Measurements from ENCODE around the gene TMEM234.

TMEM234 gene

GRCh38 chr1:32240140-32240951 is 18.2 kb upstream of the TMEM234 start:
- in situ Hi-C loops (cut with MboI; ENCODE audit: low sequenced_read_pairs) = no loop called here

DNA sequence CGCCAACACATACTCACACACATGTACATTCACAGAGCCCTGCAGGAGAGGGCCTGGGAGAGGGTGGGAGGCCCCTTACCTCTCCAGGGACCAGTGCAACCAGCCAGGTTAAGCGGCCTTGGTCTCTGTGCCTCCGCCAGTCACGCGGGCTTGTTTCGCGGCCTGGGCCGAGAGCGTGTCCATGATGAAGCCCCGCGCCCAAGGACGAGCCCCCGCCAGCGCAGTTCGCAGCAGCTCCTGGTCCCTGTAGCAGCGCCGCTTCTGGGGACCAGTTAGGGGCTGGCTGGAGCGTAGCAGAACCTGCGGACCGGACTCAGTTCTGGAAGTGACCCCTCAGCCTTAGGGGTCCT is 17.6 kb upstream of the TMEM234 start:
- in situ Hi-C loops (cut with MboI; ENCODE audit: low sequenced_read_pairs) = no loop called here

DNA sequence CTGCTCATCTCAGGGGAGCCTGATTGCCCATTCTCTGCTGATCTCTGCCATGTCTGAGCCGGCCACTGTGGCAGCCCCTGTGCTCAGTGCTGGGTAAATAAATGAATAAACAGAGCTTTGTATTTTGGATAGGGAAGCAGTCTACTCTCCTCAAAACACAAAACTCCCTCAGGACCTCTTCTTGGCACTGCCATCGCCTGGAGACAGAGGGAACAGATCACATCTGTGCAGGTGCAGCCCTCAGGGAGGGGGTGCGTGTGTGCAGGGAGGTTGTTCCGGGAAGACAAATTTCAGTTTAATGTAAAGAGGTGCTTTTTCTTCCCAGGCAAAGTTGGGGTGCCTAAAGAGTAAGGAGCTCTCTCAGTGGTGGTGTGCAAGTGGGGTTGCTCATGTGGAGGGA is 17.2 kb upstream of the TMEM234 start:
- in situ Hi-C loops (cut with MboI; ENCODE audit: low sequenced_read_pairs) = no loop called here

GRCh38 chr1:32234792-32235191 is 12.6 kb upstream of the TMEM234 start:
- in situ Hi-C loops (cut with MboI; ENCODE audit: low sequenced_read_pairs) = no loop called here

DNA sequence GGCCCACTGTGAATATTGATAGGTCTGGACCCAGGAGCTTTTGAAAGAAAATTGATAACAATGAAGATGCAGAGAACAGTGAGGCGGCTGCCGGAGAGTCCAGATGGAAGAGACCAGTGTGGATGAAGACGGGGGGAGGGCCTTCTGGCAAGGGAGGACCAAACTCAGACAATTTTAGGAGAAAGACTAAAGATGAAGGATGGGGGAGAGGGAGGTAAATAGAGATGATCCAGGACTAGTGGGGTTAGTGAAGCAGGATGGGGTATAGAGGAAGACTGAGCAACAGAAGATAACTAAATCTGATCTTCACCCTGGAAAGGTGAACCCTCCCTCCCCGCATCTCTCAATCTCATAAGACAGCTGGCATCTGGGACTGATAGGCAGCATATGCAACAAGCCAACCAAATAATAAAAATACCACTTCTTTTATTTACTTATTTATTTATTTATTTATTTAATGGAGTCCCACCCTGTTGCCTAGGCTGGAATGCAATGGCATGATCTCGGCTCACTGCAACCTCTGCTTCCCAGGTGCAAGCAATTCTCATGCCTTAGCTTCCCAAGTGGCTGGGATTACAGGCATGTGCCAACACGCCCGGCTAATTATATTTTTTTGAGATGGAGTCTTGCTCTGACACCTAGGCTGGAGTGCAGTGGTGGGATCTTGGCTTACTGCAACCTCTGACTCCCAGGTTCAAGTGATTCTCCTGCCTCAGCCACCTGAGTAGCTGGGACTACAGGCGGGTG is 10.6 kb upstream of the TMEM234 start:
- in situ Hi-C loops (cut with MboI; ENCODE audit: low sequenced_read_pairs) = no loop called here

GRCh38 chr1:32231843-32232432 is 9.8 kb upstream of the TMEM234 start:
- in situ Hi-C loops (cut with MboI; ENCODE audit: low sequenced_read_pairs) = no loop called here

GRCh38 chr1:32228771-32229170 is 6.6 kb upstream of the TMEM234 start:
- in situ Hi-C loops (cut with MboI; ENCODE audit: low sequenced_read_pairs) = no loop called here

GRCh38 chr1:32224285-32224684 is 2.1 kb upstream of the TMEM234 start:
- in situ Hi-C loops (cut with MboI; ENCODE audit: low sequenced_read_pairs) = no loop called here

GRCh38 chr1:32223683-32224082 is 1.5 kb upstream of the TMEM234 start:
- in situ Hi-C loops (cut with MboI; ENCODE audit: low sequenced_read_pairs) = no loop called here

DNA sequence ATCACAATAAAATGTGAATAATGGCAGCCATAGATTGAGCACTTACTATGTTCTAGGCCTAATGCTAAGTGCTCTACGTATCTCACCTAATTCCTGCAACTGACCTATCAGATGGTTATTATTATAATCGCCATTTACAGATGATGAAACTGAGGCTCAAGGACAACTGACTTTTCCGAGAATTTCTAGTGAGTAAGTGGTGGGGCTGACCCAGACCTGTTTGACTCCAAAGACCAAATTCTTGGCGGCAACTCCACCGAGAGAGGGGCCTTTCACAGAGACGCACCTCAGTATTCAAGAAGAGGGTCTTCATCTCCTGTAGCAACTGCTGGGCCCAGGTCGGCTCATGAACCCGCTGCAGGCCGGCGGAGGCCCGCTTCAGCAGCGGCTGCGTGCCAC is 573 bp downstream of the TMEM234 start:
- in situ Hi-C loops (cut with MboI; ENCODE audit: low sequenced_read_pairs) = no loop called here

DNA sequence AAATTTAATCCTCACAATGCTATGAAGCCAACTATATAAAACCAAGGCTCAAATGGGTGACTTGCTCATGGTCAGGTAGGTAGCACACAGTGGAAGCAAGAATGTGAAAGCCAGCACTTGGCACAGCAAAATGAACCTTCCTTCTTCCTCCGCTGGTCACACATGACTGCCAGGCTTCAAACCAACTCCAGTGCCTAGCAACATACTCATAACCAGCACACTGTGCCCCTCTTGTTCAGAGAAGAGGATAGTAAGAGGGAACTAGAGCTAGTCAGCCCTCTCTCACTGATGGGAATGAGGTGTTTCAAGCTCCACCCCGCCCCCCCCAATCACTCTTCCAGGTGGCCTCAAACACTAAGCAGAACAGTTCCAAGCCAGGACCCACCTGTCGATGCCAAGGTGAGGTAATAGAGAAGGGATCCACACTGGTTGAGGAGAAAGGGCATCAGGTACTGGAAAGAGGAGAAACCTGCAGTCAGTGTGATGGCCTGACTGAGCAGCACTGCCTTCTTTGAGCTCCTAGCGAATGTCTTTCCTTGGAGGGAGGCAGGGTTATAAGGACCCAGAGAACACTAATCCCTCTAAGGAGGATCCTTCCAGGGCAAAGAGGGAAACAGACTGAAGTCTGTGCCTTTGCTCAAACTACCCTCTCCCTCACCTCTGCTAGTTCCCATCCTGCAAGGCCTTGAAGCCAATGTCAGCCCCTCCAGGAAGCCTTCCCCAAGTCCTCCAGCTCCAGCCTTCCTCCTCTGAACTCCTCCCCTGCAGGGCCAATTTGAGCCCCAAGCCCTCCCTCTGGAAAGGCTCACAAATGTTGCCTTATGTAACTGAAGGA is 1.2 kb downstream of the TMEM234 start:
- in situ Hi-C loops (cut with MboI; ENCODE audit: low sequenced_read_pairs) = no loop called here

GRCh38 chr1:32219022-32219421 is 3.1 kb downstream of the TMEM234 start:
- in situ Hi-C loops (cut with MboI; ENCODE audit: low sequenced_read_pairs) = no loop called here

DNA sequence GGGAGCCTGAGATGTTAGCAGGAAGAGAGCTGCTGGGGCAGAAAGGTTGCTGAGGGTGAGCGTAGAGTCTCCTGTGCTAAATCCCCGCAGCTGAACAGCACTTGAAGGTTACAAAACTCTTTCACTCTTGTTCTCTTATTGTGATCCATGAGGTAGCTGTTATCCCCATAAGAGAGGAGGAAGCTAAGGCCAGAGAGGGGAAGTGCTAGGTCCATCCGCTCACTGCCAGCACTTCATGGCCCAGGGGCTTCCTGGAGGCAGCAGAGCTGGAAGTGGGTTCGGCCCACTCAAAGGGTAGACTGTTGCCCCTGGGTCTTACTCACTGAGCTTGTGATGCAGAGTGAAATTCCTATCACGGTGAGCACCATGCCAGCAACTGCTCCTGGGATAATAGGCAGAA is 5.6 kb downstream of the TMEM234 start:
- in situ Hi-C loops (cut with MboI; ENCODE audit: low sequenced_read_pairs) = no loop called here

DNA sequence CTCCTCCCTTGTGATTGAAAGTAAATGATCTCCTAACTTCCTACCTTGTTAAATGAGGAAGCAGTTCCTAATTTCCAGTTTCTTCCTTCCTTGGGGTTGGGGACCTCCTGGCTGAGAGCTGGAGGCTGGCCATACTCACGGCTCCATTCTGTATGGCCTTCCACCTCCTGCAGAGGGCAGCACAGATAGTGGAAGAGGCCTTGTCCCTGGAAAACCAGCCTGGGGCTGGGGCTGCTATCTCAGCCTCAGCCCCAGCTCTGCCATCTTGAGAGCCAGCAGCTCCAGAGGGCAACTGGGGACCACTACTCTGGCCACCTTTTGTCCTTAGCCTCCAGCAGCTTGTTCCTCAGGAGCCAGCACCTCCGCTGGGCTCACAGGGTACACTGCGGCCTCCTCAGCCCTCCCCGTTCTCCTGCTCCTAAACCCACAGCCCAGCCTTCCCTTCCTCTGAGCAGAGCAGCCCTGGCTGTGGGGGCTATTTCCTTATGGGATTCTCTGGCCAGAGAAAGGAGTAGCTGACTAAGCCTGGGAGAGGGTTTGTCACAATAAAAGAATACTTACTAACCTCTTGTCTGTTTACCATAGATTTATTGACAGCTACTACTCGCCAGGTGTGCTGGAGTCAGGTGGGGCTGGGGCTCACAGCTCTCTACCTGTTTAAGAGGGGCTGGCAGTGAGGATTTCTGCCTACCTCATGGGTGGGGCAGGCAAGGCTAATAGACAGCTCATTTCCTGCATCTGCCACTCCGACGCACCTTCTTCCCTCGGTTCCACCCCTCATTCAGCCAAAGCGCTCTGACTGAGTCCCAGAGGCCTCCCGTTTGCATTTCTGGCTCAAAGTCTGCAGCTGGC is 6.3 kb downstream of the TMEM234 start:
- in situ Hi-C loops (cut with MboI; ENCODE audit: low sequenced_read_pairs) = no loop called here

DNA sequence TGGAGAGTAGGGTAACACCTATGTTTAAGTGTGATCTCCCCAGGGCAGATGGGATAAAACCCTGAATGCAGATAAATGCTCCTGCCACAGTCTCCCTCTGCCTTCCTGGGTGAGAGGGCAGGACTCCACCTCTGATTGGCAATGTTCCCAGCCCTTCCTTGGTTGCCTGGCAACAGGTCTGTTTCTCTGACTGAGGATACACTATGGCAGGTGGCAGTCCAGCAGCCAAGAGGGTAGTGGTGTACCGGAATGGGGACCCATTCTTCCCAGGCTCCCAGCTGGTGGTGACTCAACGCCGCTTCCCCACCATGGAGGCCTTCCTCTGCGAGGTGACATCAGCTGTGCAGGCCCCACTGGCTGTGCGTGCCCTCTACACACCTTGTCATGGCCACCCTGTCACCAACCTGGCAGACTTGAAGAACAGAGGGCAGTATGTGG is 13.2 kb downstream of the TMEM234 start, which contains the start of gene DCDC2B:
DCDC2B (plus strand) TSS at position 199 of the 438 bp plus-strand sequence; CDS start at position 204, 5 bp downstream.
- in situ Hi-C loops (cut with MboI; ENCODE audit: low sequenced_read_pairs) = no loop called here

DNA sequence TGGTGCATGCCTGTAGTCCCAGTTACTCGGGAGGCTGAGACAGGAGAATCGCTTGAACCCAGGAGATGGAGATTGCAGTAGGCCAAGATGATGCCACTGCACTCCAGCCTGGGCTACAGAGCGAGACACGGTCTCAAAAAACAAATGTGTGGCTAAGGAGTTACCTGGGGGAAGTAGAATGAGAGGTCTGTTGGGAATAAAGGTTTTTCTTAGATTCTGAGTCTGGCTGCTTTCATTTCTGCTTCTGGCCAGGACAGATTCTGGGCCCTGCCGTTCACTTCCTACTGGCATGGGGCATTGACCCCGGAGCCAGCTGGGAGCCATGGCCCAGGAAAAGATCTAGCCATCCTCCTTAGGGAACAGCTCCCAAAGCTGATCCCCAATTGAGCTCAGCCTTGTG is 13.7 kb downstream of the TMEM234 start:
- in situ Hi-C loops (cut with MboI; ENCODE audit: low sequenced_read_pairs) = no loop called here

DNA sequence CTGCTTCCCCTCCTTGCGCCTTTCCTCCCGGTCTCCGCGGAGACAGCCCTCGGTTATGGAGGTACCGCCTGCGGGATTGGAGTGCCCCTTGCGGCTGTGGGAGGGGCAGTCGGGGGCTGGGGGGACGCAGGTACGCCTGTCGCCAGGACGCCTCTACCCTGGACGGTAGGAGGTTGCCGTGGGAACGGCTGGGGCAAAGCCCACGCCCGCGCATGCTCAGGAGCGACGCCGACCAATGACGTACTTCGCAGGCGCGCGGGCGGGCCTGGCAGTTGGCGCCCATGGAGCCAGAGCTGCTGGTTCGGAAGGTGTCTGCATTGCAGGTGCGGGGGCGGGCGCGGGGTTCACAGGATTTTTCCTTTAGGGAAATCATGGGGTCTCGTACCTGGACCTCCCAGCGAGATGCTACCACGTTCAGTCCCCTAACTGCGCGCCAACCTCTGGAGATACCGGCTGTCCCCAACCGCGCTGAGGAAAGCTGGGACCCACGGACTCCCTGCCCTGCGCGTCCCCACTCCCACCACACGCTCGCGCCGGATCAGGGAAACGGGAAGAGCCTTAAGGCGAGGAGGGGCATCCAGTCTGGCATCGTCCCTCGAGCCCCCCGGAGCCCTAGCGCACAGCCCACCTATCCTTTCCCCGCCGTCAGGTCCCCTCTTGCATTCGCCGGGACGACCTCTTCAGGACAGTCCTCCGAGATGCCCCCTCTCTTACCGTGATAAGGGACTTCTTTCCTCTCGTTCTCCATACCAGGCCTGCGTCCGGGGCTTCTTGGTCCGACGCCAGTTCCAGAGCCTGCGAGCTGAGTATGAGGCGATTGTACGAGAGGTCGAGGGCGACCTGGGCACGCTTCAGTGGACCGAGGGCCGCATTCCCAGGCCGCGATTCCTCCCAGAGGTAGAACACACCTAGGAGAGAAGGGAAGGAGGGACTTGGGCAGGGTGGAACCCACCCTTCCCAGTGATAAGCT is 16.5 kb downstream of the TMEM234 start, which contains the start of gene IQCC:
IQCC (plus strand) TSS at position 271 of the 970 bp plus-strand sequence; CDS start at position 282, 11 bp downstream.
- in situ Hi-C loops (cut with MboI; ENCODE audit: low sequenced_read_pairs) = no loop called here

- in situ Hi-C loops (cut with MboI; ENCODE audit: low sequenced_read_pairs) = no loop called here
Observed at GRCh38 chr1:32204943-32205361, 17.2 kb downstream of the TMEM234 start.
